NCI-H774 (cell line): ENCODE data around the gene RPS21.
"Not testable (repeated sequence)": the region's sequence is repeated elsewhere in the genome, so short reads cannot be mapped to it uniquely, and the experiment has no call there.

Experiments used
- DNase-seq: peaks from one replicate; lab custom pipeline; 2025; lab: John Stamatoyannopoulos, UW

The RPS21 gene

DNA sequence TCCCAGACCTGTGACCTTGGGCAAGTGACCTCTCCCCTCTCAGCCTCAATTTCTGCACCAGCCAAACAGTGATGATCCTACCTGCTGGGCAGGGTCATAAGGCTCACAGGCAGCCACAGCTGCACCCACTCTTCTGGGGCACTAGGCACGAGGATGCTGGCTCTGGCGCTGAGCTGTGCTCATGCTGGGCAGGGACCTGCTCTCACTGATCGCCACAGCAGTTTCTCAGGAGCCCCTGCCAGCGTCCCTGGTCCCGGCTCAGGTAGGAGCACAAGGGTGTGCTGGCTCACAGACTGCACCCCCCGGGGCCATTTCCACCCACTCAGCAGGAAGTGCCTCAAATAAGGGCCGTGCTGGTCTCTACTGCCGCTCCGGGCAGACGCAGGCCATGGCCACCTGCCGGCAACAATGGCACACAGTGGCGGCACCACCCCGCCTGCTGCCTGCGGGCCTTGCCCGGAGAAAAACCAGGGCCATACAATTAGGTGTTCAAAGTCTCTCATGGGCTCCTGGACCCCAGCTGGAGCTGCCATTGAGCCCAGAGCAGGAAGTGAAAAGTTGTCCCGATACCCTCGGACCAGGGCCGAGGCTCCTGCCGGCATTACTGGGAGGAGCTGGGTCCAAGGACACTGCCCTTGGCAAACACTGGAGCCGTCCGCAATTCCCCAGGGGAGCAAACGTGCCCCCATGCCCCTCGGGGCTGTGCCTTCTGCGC lies 24.7 kb downstream of the RPS21 start:
- DNase-seq = no peak

- no peak for DNase-seq
Observed at GRCh38 chr20:62412194-62413024, 25.5 kb downstream of the RPS21 start.

GRCh38 chr20:62413025-62413570 lies 26.2 kb downstream of the RPS21 start:
- no peak for DNase-seq

GRCh38 chr20:62413896-62414481 lies 27.1 kb downstream of the RPS21 start:
- no peak for DNase-seq

DNA sequence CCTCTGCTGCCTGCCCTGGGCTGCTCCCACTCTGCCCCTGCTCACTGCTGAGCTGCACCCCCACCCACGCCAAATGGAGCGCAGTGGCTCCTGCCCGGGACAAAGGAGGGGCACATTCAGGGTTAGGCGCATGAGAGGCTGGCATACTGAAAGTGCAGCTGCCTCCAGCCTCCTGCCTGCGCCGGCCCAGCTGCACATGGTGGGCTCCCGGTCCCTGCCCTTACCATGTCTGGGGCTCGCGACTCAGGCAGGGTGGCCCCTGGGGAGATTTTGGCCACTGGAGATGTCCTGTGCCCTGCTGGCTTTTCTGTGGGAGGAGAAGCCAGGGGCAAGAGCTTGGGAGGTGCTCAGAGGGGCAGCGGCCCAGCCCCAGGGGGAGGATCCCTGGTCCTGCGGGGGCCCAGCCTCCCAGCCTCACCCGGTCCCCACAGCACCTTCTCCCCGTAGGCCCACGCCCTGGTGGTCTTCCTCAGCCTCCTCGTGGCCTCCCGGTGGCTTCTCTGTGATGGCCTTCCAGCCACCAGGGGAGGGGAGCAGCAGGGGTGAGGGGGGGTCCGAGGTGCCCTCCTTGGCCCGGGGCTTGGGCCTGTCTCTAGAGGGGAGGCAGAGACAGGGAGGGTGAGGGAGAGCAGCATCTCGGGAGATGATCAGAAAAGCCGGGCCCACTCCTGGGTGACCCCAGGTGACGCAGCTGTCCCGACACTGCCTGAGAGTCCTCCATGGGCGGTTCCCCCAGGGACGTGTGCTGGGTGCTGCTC lies 28.6 kb downstream of the RPS21 start:
- DNase-seq = no peak

DNA sequence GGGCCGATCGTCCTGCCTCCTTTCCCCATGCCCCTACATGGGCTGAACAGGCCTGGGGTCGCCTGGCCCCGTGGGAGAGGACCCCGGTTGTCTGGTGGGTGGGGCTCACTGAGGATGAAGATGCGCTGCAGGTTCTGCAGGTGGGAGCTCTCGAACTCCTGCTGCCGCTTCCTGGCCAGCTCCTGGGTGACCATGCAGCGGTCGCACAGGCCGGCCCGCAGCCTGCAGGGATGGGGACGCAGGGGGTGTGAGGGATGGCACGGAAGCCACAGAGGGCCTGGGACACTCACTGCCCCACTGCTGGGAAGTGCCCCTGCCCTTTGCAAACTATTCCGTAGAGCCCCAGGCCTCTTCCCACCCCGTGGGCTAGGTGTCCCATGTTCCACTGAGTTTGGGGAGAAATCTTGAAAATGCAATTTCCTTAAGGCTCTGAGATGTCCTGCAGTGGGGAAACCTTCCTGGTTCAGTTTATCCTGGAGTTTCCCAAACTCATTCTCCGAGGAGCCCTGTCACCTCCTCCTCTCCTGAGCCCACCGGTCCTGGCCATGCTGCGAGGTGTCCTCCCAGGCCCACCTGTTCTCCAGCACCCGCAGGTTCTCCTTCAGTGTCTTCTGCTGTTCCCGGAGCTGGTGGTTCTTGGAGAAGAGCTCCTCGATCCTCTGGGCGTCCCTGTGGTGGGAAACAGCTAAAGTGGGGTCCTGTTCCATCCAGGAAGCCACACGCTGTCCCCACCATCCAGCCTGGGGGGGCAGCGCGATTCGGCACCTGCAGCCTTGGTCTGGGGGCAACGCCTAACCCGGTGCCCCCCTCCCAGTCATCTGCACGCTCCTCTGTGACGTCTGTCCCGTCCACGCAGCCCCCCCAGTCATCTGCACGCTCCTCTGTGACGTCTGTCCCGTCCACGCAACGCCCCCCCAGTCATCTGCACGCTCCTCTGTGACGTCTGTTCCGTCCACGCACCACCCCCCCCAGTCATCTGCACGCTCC lies 30.0 kb downstream of the RPS21 start:
- no peak for DNase-seq

DNA sequence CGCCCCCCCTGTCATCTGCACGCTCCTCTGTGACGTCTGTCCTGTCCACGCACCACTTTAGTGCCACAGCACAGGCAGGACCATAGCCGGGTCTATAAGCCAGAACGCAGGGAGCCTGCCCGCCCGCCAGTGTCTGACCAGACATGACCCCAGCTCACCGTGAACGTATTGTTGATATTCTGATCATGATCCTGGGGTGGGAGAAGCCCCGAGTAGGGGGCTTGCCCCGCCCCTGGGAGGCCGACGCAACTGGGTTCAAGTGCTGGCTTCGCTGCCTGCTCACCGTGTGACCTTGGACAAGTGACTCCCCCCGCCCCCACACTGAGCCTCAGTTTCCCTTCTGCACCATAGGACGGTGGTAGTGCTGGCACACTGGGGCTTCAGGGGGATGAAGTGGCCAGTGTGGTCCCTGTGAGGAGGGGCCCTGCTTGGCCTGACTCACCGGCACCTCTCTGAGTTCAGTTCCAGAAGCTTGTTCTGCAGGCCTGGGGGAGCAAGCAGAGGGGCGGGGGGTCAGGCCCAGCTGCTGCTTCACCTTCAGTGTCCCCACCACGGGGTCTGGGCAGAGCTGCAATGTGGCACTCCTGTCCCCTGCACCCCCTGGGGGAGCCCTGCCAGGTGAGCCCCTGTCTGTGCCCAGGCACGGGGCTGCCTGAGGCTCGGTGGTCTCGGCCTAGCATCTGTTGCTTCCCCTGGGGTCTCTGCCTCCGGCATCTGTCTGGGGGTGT lies 31.2 kb downstream of the RPS21 start:
- DNase-seq = no peak

GRCh38 chr20:62418709-62419487 lies 32.0 kb downstream of the RPS21 start:
- no peak for DNase-seq

DNA sequence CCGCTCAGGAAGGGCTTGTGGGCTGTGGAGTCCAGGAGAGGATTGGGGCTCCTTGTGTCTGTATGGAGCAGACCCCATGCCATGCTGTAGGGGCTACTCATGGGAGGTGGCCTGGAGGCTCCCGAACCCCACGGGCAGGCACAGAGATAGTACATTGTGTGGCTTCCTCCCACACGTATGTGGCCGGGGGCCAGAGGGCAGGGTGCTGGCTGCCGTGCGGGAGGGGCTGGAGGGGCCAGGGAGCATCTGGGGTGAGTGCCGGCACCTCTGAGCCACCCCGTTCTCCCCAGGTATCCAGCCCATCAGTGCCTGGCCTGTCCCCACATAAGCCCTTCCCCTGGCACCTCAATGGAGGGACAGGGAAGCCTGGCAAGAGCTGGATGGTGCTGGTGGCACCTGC lies 32.9 kb downstream of the RPS21 start:
- no peak for DNase-seq

- DNase-seq = no peak
Observed at GRCh38 chr20:62420846-62421715, 34.2 kb downstream of the RPS21 start.

- no peak for DNase-seq
Observed at GRCh38 chr20:62421716-62421990, 34.8 kb downstream of the RPS21 start.

- DNase-seq = no peak
Observed at GRCh38 chr20:62422636-62423325, 35.9 kb downstream of the RPS21 start.

DNA sequence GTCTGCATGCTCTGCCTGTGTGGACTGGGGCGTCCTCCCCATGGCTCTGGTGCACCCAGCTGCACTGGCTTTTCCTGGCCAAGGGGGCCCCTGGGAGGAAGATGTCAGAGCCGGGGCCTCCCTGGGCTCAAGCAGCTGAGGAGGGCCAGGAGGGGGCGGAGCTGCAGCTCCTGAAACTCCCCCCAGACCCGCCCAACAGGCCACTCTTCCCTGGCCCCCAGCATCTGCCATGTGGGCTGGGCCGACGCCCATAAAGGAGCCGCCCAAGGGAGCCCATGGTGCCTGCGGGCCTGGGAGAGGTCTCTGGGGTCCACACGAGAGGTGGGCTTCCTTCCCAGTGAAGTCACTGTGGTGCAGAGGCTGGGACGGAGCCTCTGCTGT lies 36.4 kb downstream of the RPS21 start:
- DNase-seq = no peak

- no peak for DNase-seq
Observed at GRCh38 chr20:62424249-62425107, 37.6 kb downstream of the RPS21 start.

DNA sequence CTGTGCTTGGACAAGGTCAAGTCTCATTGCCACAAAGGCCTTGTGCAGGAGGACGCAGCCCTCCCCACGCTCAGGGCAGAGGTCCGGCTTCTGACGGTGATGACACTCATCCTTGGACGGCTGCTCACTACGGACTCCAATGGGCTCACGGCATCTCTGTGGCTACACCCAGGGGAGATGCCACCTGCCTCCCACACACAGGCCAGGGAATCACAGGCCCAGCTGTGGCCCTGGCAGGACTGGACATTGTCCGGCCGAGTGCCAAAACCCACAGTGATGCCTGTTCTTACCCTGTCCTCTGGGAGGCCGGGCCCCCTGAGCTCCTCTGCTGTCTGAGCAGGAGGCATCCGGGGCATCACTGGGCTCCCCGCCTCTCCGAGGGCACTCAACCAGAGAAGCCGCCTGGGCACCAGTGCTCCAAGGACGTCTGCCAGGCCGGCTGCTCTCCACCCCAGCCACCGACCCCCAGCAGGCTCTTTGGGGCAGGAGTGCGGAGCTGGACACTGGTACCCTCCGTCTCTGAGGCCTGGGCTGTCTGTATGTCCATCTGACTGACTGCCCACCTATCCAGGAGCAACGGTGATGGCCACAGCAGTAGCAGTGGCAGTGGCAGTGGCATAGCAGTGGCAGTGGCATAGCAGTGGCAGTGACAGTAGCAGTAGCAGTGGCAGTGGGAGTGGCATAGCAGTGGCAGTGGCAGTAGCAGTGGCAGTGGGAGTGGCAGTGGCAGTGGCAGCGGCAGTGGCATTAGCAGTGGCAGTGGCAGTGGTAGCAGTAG lies 38.6 kb downstream of the RPS21 start:
- no peak for DNase-seq

GRCh38 chr20:62426059-62426348 lies 39.1 kb downstream of the RPS21 start:
- not testable (repeated sequence) for DNase-seq
